Measurements from ENCODE around the gene SUGCT. TPM values are rescaled to one million over a fixed set of nuclear protein-coding genes. Genes with fewer than 3 reads are reported as not detected.
A peak's percentile ranks its signal among the peaks of the same experiment; 100 is the strongest.

The SUGCT gene
- total and polyA plus RNA-seq, 9 of the 15 experiments (the other 6 are each of a cell fraction or from before 2014, with no cell fraction given), result 0.58 to 2.5 (median 1.4) TPM

- no peaks in the 10 kb centered on the region for H3K27me3 ChIP-seq (ENCODE audit: control insufficient read depth in 2 of 2, insufficient read depth in 2 of 2, low read length in 2 of 2)
- no peaks in the 10 kb centered on the region for H3K79me2 ChIP-seq (ENCODE audit: control insufficient read depth, insufficient read depth, low read length)
- CTCF ChIA-PET (ENCODE audit: low intra/inter-chr PET ratio), result no interaction called here
- TF ChIP-seq NKRF (IDR thresholded peaks at IDR 0.05; ENCODE audit: borderline replicate concordance) (no peak), NFIC (IDR thresholded peaks at IDR 0.05) (peak; percentile 26)
- TF ChIP-seq, protein P1, sequence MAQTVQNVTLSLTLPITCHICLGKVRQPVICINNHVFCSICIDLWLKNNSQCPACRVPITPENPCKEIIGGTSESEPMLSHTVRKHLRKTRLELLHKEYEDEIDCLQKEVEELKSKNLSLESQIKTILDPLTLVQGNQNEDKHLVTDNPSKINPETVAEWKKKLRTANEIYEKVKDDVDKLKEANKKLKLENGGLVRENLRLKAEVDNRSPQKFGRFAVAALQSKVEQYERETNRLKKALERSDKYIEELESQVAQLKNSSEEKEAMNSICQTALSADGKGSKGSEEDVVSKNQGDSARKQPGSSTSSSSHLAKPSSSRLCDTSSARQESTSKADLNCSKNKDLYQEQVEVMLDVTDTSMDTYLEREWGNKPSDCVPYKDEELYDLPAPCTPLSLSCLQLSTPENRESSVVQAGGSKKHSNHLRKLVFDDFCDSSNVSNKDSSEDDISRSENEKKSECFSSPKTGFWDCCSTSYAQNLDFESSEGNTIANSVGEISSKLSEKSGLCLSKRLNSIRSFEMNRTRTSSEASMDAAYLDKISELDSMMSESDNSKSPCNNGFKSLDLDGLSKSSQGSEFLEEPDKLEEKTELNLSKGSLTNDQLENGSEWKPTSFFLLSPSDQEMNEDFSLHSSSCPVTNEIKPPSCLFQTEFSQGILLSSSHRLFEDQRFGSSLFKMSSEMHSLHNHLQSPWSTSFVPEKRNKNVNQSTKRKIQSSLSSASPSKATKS (CRISPR knock-in tag; IDR thresholded peaks at IDR 0.05), result no peak
- BruUV-seq (replicated peaks), result no TSS peak
- H3K9ac ChIP-seq (ENCODE audit: insufficient read depth in 1 of 2, low read depth in 2 of 2, low read length in 2 of 2), result no peak overlapping the region
- no peak overlapping the region for H2AFZ ChIP-seq (ENCODE audit: low read depth, low read length)
- POLR2A ChIA-PET, result no interaction called here
- H3K27ac ChIP-seq (ENCODE audit: extremely low read depth, low read depth, low read length), result no peak overlapping the region
- no peak for FAIRE-seq
- no peaks in the 10 kb centered on the region for H4K20me1 ChIP-seq (replicated peaks; ENCODE audit: control insufficient read depth, insufficient read depth, low read length)
- no peak overlapping the region for H3K4me3 ChIP-seq
- in situ Hi-C loops (cut with MboI) (no loop called here), intact Hi-C loops (cut with micrococcal nuclease) (no loop called here)
- no peaks in the 10 kb centered on the region for H3K9me1 ChIP-seq (ENCODE audit: control insufficient read depth, insufficient read depth, low read length)
- no peaks in the 10 kb centered on the region for H3K9me3 ChIP-seq (replicated peaks; ENCODE audit: control insufficient read depth, insufficient read depth, low read depth, low read length)
- H3K4me1 ChIP-seq (replicated peaks in 1 of 2; ENCODE audit: control insufficient read depth in 2 of 2, insufficient read depth in 2 of 2, low read length in 2 of 2), result no peaks in the 10 kb centered on the region
- DNase-seq (ENCODE audit: extremely low read depth in 1 of 4, low spot score in 3 of 4), result no peak
- 2% methylated on average over 4 of the region's 4 CpGs for WGBS (ENCODE audit: insufficient coverage, low coverage, missing lambda C conversion rate)
- H3K36me3 ChIP-seq (ENCODE audit: control insufficient read depth, insufficient read depth, low read length), result no peaks in the 10 kb centered on the region
- H3K4me2 ChIP-seq (ENCODE audit: insufficient read depth, low read length), result no peak overlapping the region
- ATAC-seq, result no peak
Measured at GRCh38 chr7:40757109-40757508, 622.3 kb downstream of the SUGCT start.

Data from K562 (cell line).